Liver (tissue), 9 donors: ENCODE data around the gene CCDC91. TPM values are rescaled to one million over a fixed set of nuclear protein-coding genes. Genes with fewer than 3 reads are reported as not detected.

Source experiments
- DNase-seq: peaks from one replicate; pipeline ENCODE4 v3.0.0-alpha.2; 2017; ENCODE audit warnings: low spot score
- H3K27ac ChIP-seq, 2 donors: one replicate each; pipeline ENCODE4 v1.7.0; 2013; ENCODE audit warnings: inconsistent platforms in 2 of 2, low read length in 2 of 2, control low read depth in 1 of 2, low read depth in 1 of 2, mild to moderate bottlenecking in 1 of 2
- H3K27me3 ChIP-seq, 4 donors: one replicate each; pipeline versions ENCODE4 v1.6.1 to v1.7.0; 2013; ENCODE audit warnings: low read length in 3 of 4, inconsistent platforms in 1 of 4, mild to moderate bottlenecking in 1 of 4, moderate library complexity in 1 of 4; ENCODE audit not compliant: control insufficient read depth in 4 of 4, insufficient read depth in 4 of 4
- H3K36me3 ChIP-seq, 4 donors: one replicate each; pipeline versions ENCODE4 v1.6.1 to v1.7.0; 2013; ENCODE audit warnings: low read length in 3 of 4, mild to moderate bottlenecking in 3 of 4, low read depth in 1 of 4, moderate library complexity in 1 of 4; ENCODE audit not compliant: control insufficient read depth in 4 of 4, insufficient read depth in 3 of 4
- H3K4me1 ChIP-seq, 4 donors: one replicate each; pipeline versions ENCODE4 v1.6.1 to v1.7.0; 2013; ENCODE audit warnings: low read length in 3 of 4, mild to moderate bottlenecking in 3 of 4, moderate library complexity in 1 of 4; ENCODE audit not compliant: control insufficient read depth in 4 of 4, insufficient read depth in 4 of 4
- H3K4me3 ChIP-seq, 3 donors: one replicate each; pipeline versions ENCODE4 v1.6.1 to v1.7.0; 2013; ENCODE audit warnings: low read length in 3 of 3, control low read depth in 1 of 3, low read depth in 1 of 3, mild to moderate bottlenecking in 1 of 3
- H3K9ac ChIP-seq, 2 donors: one replicate each; pipeline ENCODE4 v1.7.0; 2013; ENCODE audit warnings: low read length in 2 of 2, mild to moderate bottlenecking in 2 of 2, moderate library complexity in 2 of 2, control low read depth in 1 of 2, low read depth in 1 of 2
- H3K9me3 ChIP-seq, 4 donors: one replicate each; pipeline versions ENCODE4 v1.6.1 to v1.7.0; 2013; ENCODE audit warnings: low read length in 3 of 4; ENCODE audit not compliant: control insufficient read depth in 4 of 4
- ATF3 ChIP-seq: IDR thresholded peaks from 2 replicates; pipeline ENCODE4 v1.6.1; 2016; ENCODE audit warnings: antibody characterized with exemption
- CTCF ChIP-seq: fragments of 150-350 bp; IDR thresholded peaks from 2 replicates; pipeline ENCODE4 v1.5.1; 2017; ENCODE audit warnings: improper control_type of control experiment, low read depth, low read length; ENCODE audit not compliant: missing input control
- EGR1 ChIP-seq, 2 donors: IDR thresholded peaks; 2 replicates each; pipeline ENCODE4 v1.6.1; 2016 to 2018; ENCODE audit warnings: antibody characterized with exemption in 2 of 2, low read depth in 2 of 2
- FOXA1 ChIP-seq: IDR thresholded peaks from 2 replicates; pipeline ENCODE4 v1.6.1; 2016; ENCODE audit warnings: antibody characterized with exemption
- FOXA2 ChIP-seq: IDR thresholded peaks from 2 replicates; pipeline ENCODE4 v1.6.1; 2016; ENCODE audit warnings: antibody characterized with exemption
- HNF4A ChIP-seq, 2 donors: conservative IDR thresholded peaks; 2 replicates each; pipeline ENCODE4 v1.6.1; 2016; ENCODE audit warnings: antibody characterized with exemption in 2 of 2, mild to moderate bottlenecking in 2 of 2
- HNF4G ChIP-seq: IDR thresholded peaks from 2 replicates; pipeline ENCODE4 v1.6.1; 2016; ENCODE audit warnings: antibody characterized with exemption
- JUND ChIP-seq, 2 donors: IDR thresholded peaks; 2 replicates each; pipeline ENCODE4 v1.6.1; 2016; ENCODE audit warnings: antibody characterized with exemption in 2 of 2
- MAX ChIP-seq: IDR thresholded peaks from 2 replicates; pipeline ENCODE4 v1.6.1; 2016; ENCODE audit warnings: antibody characterized with exemption
- NR2F2 ChIP-seq: IDR thresholded peaks from 2 replicates; pipeline ENCODE4 v1.6.1; 2016; ENCODE audit warnings: antibody characterized with exemption
- RAD21 ChIP-seq, 2 donors: IDR thresholded peaks; 2 replicates each; pipeline ENCODE4 v1.6.1; 2016; ENCODE audit warnings: antibody characterized with exemption in 2 of 2, mild to moderate bottlenecking in 2 of 2
- REST ChIP-seq: IDR thresholded peaks from 2 replicates; pipeline ENCODE4 v1.6.1; 2016; ENCODE audit warnings: antibody characterized with exemption, mild to moderate bottlenecking
- RXRA ChIP-seq, 2 donors: IDR thresholded peaks; 2 replicates each; pipeline ENCODE4 v1.6.1; 2017 to 2018; ENCODE audit warnings: antibody characterized with exemption in 2 of 2, mild to moderate bottlenecking in 1 of 2
- SP1 ChIP-seq: IDR thresholded peaks from 2 replicates; pipeline ENCODE4 v1.6.1; 2018; ENCODE audit warnings: antibody characterized with exemption, mild to moderate bottlenecking
- YY1 ChIP-seq: IDR thresholded peaks from 2 replicates; pipeline ENCODE4 v1.6.1; 2016; ENCODE audit warnings: antibody characterized with exemption, mild to moderate bottlenecking
- ZBTB33 ChIP-seq: IDR thresholded peaks from 2 replicates; pipeline ENCODE4 v1.6.1; 2016; ENCODE audit warnings: antibody characterized with exemption
- WGBS: extraction: QIAGEN DNeasy Blood & Tissue Kit; methylation state at CpG from one replicate; pipeline ENCODE4 v1.1.7; 2013; 5-methylcytosine and 5-hydroxymethylcytosine counted together
- polyA plus RNA-seq, 2 donors: library from polyadenylated mRNA; stranded (reverse) in 1 of 2; unstranded in 1 of 2; fragments of 200-250 nt in 1 of 2; fragments of >200 nt in 1 of 2; fragmentation: Nextera tagmentation in 1 of 2; extraction: Ambion mirVana in 1 of 2; gene quantifications; one replicate each; pipeline versions ENCODE4 v1.2.1 to v1.2.3, GENCODE V29; 2013 to 2015
- total RNA-seq, 2 donors: library from RNA; depleted of rRNA; stranded (reverse); fragments of >200 nt; gene quantifications; one replicate each; pipeline ENCODE4 v1.2.3, GENCODE V29; 2014
- donor health status: healthy.
- donor health status: healthy.
- donor health status: healthy.
- donor health status: healthy.
- donor health status: healthy.

The CCDC91 gene
- total and polyA plus RNA-seq, 4 donors = 8.4 to 29.0 (median 15.1) TPM

- H3K4me1 ChIP-seq = no peaks in the 10 kb centered on the region
- TF ChIP-seq NR2F2 = no peak
- H3K27me3 ChIP-seq = no peaks in the 10 kb centered on the region
- H3K27ac ChIP-seq = no peak overlapping the region
- no peaks in the 10 kb centered on the region for H3K36me3 ChIP-seq
- H3K9me3 ChIP-seq = no peaks in the 10 kb centered on the region
- H3K4me3 ChIP-seq = no peak overlapping the region
- no peak overlapping the region for H3K9ac ChIP-seq
- 95% methylated on average over 5 of the region's 5 CpGs for WGBS
- no peak for DNase-seq
Observed at GRCh38 chr12:28161697-28162096, 28.6 kb upstream of the CCDC91 start.

GRCh38 chr12:28162697-28163096, 27.6 kb upstream of the CCDC91 start:
- no peaks in the 10 kb centered on the region for H3K9me3 ChIP-seq
- H3K36me3 ChIP-seq = no peaks in the 10 kb centered on the region
- DNase-seq = no peak
- H3K4me1 ChIP-seq = no peaks in the 10 kb centered on the region
- H3K4me3 ChIP-seq = no peak overlapping the region
- no peaks in the 10 kb centered on the region for H3K27me3 ChIP-seq
- H3K27ac ChIP-seq = no peak overlapping the region
- 90% methylated on average over 1 of the region's 1 CpG for WGBS
- no peak overlapping the region for H3K9ac ChIP-seq
- TF ChIP-seq CTCF = no peak
- no peak for TF ChIP-seq NR2F2
- TF ChIP-seq REST = no peak
- TF ChIP-seq FOXA1 = no peak
- TF ChIP-seq ATF3 = no peak
- TF ChIP-seq EGR1 (IDR thresholded peaks at IDR 0.05; ENCODE audit: low read depth in 2 of 2) = no peak
- TF ChIP-seq YY1 = no peak
- TF ChIP-seq FOXA2 = no peak
- TF ChIP-seq SP1 = no peak
- no peak for TF ChIP-seq HNF4G
- TF ChIP-seq ZBTB33 = no peak
- no peak for TF ChIP-seq RAD21 (IDR thresholded peaks at IDR 0.05)
- no peak for TF ChIP-seq MAX
- TF ChIP-seq RXRA (IDR thresholded peaks at IDR 0.05) = no peak
- no peak for TF ChIP-seq JUND (IDR thresholded peaks at IDR 0.05)
- TF ChIP-seq HNF4A (conservative IDR thresholded peaks at IDR 0.05) = no peak
